Naive thymus-derived CD8-positive, alpha-beta T cell (primary cell): ENCODE results near the gene FAM107A. TPM values are rescaled to one million over a fixed set of nuclear protein-coding genes. Genes with fewer than 3 reads are reported as not detected.
A peak's percentile ranks its signal among the peaks of the same experiment; 100 is the strongest.
"Not testable (repeated sequence)": the region's sequence is repeated elsewhere in the genome, so short reads cannot be mapped to it uniquely, and the experiment has no call there.

Experiments
- ATAC-seq, 2 donors: fragments of 150-1000 bp; cut with Tn5 transposase in 1 of 2; sonication (Bioruptor Pico), chemical (Tn5 transposase) in 1 of 2; 1 replicate in 1 of 2; 2 replicates in 1 of 2; pipeline ENCODE4 v1.10.0; 2021; ENCODE audit warnings: mild to moderate bottlenecking in 2 of 2, moderate library complexity in 2 of 2
- POLR2A ChIA-PET: fragments of 350-600 bp; sonication (Branson Sonifier 250); formaldehyde crosslinking; loops from one replicate; lab custom pipeline; 2021; ENCODE audit warnings: antibody characterized with exemption; lab: Charles Lee
- DNase-seq, 10 donors: peaks; one replicate each; pipeline versions ENCODE4 v3.0.0 to v3.0.0-alpha.2; 2020 to 2022
- H3K27ac Mint-ChIP-seq, 10 donors: one replicate each; pipeline ENCODE4 v1.8.0; 2020 to 2022; ENCODE audit warnings: mild to moderate bottlenecking in 10 of 10, mixed read lengths in 10 of 10, moderate library complexity in 4 of 10, inconsistent platforms in 1 of 10
- H3K27me3 Mint-ChIP-seq, 5 donors: one replicate each; pipeline ENCODE4 v1.8.0; 2021 to 2022; ENCODE audit warnings: mixed read lengths in 5 of 5
- H3K36me3 Mint-ChIP-seq, 3 donors: one replicate each; pipeline ENCODE4 v1.8.0; 2020 to 2022; ENCODE audit warnings: mixed read lengths in 3 of 3, mild to moderate bottlenecking in 2 of 3, inconsistent platforms in 1 of 3
- H3K4me1 Mint-ChIP-seq, 4 donors: one replicate each; pipeline ENCODE4 v1.8.0; 2021 to 2022; ENCODE audit warnings: mixed read lengths in 4 of 4
- H3K4me3 Mint-ChIP-seq, 10 donors: one replicate each; pipeline ENCODE4 v1.8.0; 2020 to 2022; ENCODE audit warnings: mild to moderate bottlenecking in 10 of 10, mixed read lengths in 10 of 10, moderate library complexity in 6 of 10, inconsistent platforms in 1 of 10
- H3K9me3 Mint-ChIP-seq, 9 donors: one replicate each; pipeline ENCODE4 v1.8.0; 2020 to 2022; ENCODE audit warnings: mixed read lengths in 9 of 9, mild to moderate bottlenecking in 3 of 9, inconsistent platforms in 1 of 9, moderate library complexity in 1 of 9
- polyA plus RNA-seq, 3 donors: library from polyadenylated mRNA; unstranded; fragments of 300-500 nt; fragmentation: Illumina TruSeq; gene quantifications; one replicate each; pipeline ENCODE4 v1.2.3, GENCODE V29; 2021
- total RNA-seq, 8 experiments: library from RNA in 2 of 8; stranded (reverse) in 2 of 8; gene quantifications; one replicate each; pipeline ENCODE4 v1.2.3 and lab custom pipeline; 2021 to 2026

The FAM107A gene
- total and polyA plus RNA-seq, 5 experiments from 2014 or later: not detected

- not testable (repeated sequence) for H3K4me3 Mint-ChIP-seq
Measured at GRCh38 chr3:58527440-58527839, 49.8 kb downstream of the FAM107A start.

GRCh38 chr3:58526515-58526957 is 50.7 kb downstream of the FAM107A start:
- H3K36me3 Mint-ChIP-seq: peaks cover 0 to 3% (median 0%) of the 10 kb centered on the region in 3 donors
- ATAC-seq (no peak), DNase-seq (no peak)
- H3K27me3 Mint-ChIP-seq: no peaks in the 10 kb centered on the region
- no peaks in the 10 kb centered on the region for H3K4me1 Mint-ChIP-seq
- POLR2A ChIA-PET: no interaction called here
- no peak overlapping the region for H3K4me3 Mint-ChIP-seq
- no peaks in the 10 kb centered on the region for H3K9me3 Mint-ChIP-seq
- H3K27ac Mint-ChIP-seq: no peak overlapping the region

More at GRCh38 chr3:58527440-58527839, 49.8 kb downstream of the FAM107A start:
- H3K4me1 Mint-ChIP-seq, H3K27ac Mint-ChIP-seq, ATAC-seq, H3K9me3 Mint-ChIP-seq, POLR2A ChIA-PET, H3K36me3 Mint-ChIP-seq, H3K27me3 Mint-ChIP-seq, DNase-seq: not testable (repeated sequence)

- H3K4me1 Mint-ChIP-seq: no peaks in the 10 kb centered on the region
- peaks cover 0 to 3% (median 0%) of the 10 kb centered on the region in 3 donors for H3K36me3 Mint-ChIP-seq
- no peak for DNase-seq
- no peak overlapping the region for H3K27ac Mint-ChIP-seq
- H3K4me3 Mint-ChIP-seq: no peak overlapping the region
- POLR2A ChIA-PET: no interaction called here
- no peaks in the 10 kb centered on the region for H3K9me3 Mint-ChIP-seq
- no peak for ATAC-seq
- no peaks in the 10 kb centered on the region for H3K27me3 Mint-ChIP-seq
Measured at GRCh38 chr3:58524326-58524888, 52.8 kb downstream of the FAM107A start.

- Mint-ChIP-seq H3K27ac (no peak overlapping the region), H3K9me3 (no peaks in the 10 kb centered on the region), H3K4me1 (no peaks in the 10 kb centered on the region), H3K36me3 (peaks cover 0 to 3% (median 0%) of the 10 kb centered on the region in 3 donors), H3K27me3 (no peaks in the 10 kb centered on the region), H3K4me3 (no peak overlapping the region)
- DNase-seq (no peak), ATAC-seq (no peak)
- POLR2A ChIA-PET: no interaction called here
Measured at GRCh38 chr3:58522759-58523425, 54.3 kb downstream of the FAM107A start.

GRCh38 chr3:58521917-58522631 is 55.1 kb downstream of the FAM107A start:
- Mint-ChIP-seq H3K4me3 (no peak overlapping the region), H3K9me3 (no peaks in the 10 kb centered on the region), H3K36me3 (peaks cover 0 to 3% (median 0%) of the 10 kb centered on the region in 3 donors), H3K27me3 (peaks cover 0 to 1% (median 0%) of the 10 kb centered on the region in 5 donors), H3K4me1 (no peaks in the 10 kb centered on the region), H3K27ac (peak overlapping the region in 2 of 10 donors; percentile 22 to 81)
- no peak for DNase-seq
- no peak for ATAC-seq
- POLR2A ChIA-PET: no interaction called here

GRCh38 chr3:58521336-58521670 is 55.9 kb downstream of the FAM107A start:
- no peak for DNase-seq
- peaks cover 0 to 4% (median 0%) of the 10 kb centered on the region in 5 donors for H3K27me3 Mint-ChIP-seq

GRCh38 chr3:58520403-58521335 is 56.5 kb downstream of the FAM107A start:
- POLR2A ChIA-PET: no interaction called here
- Mint-ChIP-seq H3K36me3 (no peaks in the 10 kb centered on the region), H3K4me3 (no peak overlapping the region), H3K27ac (no peak overlapping the region), H3K9me3 (no peaks in the 10 kb centered on the region), H3K4me1 (no peaks in the 10 kb centered on the region), H3K27me3 (peaks cover 0 to 4% (median 0%) of the 10 kb centered on the region in 5 donors)
- no peak for ATAC-seq
- no peak for DNase-seq

More at GRCh38 chr3:58521336-58521670, 55.9 kb downstream of the FAM107A start:
- no peak for ATAC-seq
- H3K9me3 Mint-ChIP-seq: no peaks in the 10 kb centered on the region
- no peaks in the 10 kb centered on the region for H3K36me3 Mint-ChIP-seq
- peak overlapping the region in 3 of 10 donors; percentile 6 to 79 (median 22) for H3K27ac Mint-ChIP-seq
- POLR2A ChIA-PET: no interaction called here
- H3K4me3 Mint-ChIP-seq: no peak overlapping the region
- H3K4me1 Mint-ChIP-seq: no peaks in the 10 kb centered on the region

GRCh38 chr3:58519668-58520402 is 57.4 kb downstream of the FAM107A start:
- H3K4me3 Mint-ChIP-seq: no peak overlapping the region
- H3K9me3 Mint-ChIP-seq: no peaks in the 10 kb centered on the region
- no peaks in the 10 kb centered on the region for H3K36me3 Mint-ChIP-seq
- DNase-seq (no peak), ATAC-seq (no peak)
- no peak overlapping the region for H3K27ac Mint-ChIP-seq
- peaks cover 0 to 4% (median 0%) of the 10 kb centered on the region in 5 donors for H3K27me3 Mint-ChIP-seq
- POLR2A ChIA-PET: no interaction called here
- no peaks in the 10 kb centered on the region for H3K4me1 Mint-ChIP-seq

GRCh38 chr3:58518291-58518789 is 58.9 kb downstream of the FAM107A start:
- no peaks in the 10 kb centered on the region for H3K36me3 Mint-ChIP-seq
- no peak for DNase-seq
- H3K27ac Mint-ChIP-seq: no peak overlapping the region
- H3K4me3 Mint-ChIP-seq: no peak overlapping the region
- H3K9me3 Mint-ChIP-seq: no peaks in the 10 kb centered on the region
- no peak for ATAC-seq
- H3K27me3 Mint-ChIP-seq: peaks cover 0 to 4% (median 0%) of the 10 kb centered on the region in 5 donors
- H3K4me1 Mint-ChIP-seq: no peaks in the 10 kb centered on the region
- POLR2A ChIA-PET: no interaction called here

- ATAC-seq (no peak), DNase-seq (no peak)
- Mint-ChIP-seq H3K36me3 (no peaks in the 10 kb centered on the region), H3K27me3 (peaks cover 0 to 4% (median 0%) of the 10 kb centered on the region in 5 donors), H3K4me1 (peaks cover 0 to 1% (median 0%) of the 10 kb centered on the region in 4 donors), H3K9me3 (no peaks in the 10 kb centered on the region), H3K27ac (no peak overlapping the region), H3K4me3 (no peak overlapping the region)
- POLR2A ChIA-PET: no interaction called here
Measured at GRCh38 chr3:58514405-58514804, 62.8 kb downstream of the FAM107A start.
